Keratinocyte (primary cell): ENCODE data around the gene NRSN2. TPM values are rescaled to one million over a fixed set of nuclear protein-coding genes. Genes with fewer than 3 reads are reported as not detected.
A peak's percentile ranks its signal among the peaks of the same experiment; 100 is the strongest.

Experiments
- DNase-seq: peaks from one replicate; pipeline ENCODE4 v3.0.0-alpha.2; 2011; ENCODE audit warnings: low read depth, missing footprints, low spot score
- FAIRE-seq: peaks from 2 replicates; lab custom pipeline; 2011; peaks lifted over from hg19 to GRCh38; lab: Jason Lieb, UNC
- H2AFZ ChIP-seq: 2 replicates; pipeline ENCODE4 v1.6.0; 2012; ENCODE audit warnings: low read length, control low read depth, inconsistent platforms; ENCODE audit not compliant: control insufficient read depth
- H3K27ac ChIP-seq: 2 replicates; pipeline ENCODE4 v1.5.1; 2011; ENCODE audit warnings: low read length; ENCODE audit not compliant: control insufficient read depth, insufficient read depth
- H3K27me3 ChIP-seq: 3 replicates; pipeline ENCODE4 v1.6.0; 2011; ENCODE audit warnings: low read length; ENCODE audit not compliant: control insufficient read depth, insufficient read depth; ENCODE audit errors: extremely low read depth
- H3K36me3 ChIP-seq, 2 experiments: 2 replicates in 1 of 2; 3 replicates in 1 of 2; pipeline ENCODE4 v1.5.1; 2011; ENCODE audit warnings: low read length in 2 of 2, mild to moderate bottlenecking in 1 of 2; ENCODE audit not compliant: control insufficient read depth in 2 of 2, insufficient read depth in 2 of 2; ENCODE audit errors: extremely low read depth in 1 of 2
- H3K4me1 ChIP-seq: 3 replicates; pipeline ENCODE4 v1.5.1; 2011; ENCODE audit warnings: low read length; ENCODE audit not compliant: control insufficient read depth, insufficient read depth; ENCODE audit errors: extremely low read depth
- H3K4me2 ChIP-seq: 3 replicates; pipeline ENCODE4 v1.6.0; 2011; ENCODE audit warnings: low read depth, low read length; ENCODE audit not compliant: control insufficient read depth, insufficient read depth; ENCODE audit errors: extremely low read depth
- H3K4me3 ChIP-seq, 3 experiments: fragments of 200-600 bp in 1 of 3; sonication (generic) in 1 of 3; 2 replicates in 2 of 3; 3 replicates in 1 of 3; pipeline ENCODE4 v1.5.1; 2011 to 2016; ENCODE audit warnings: low read length in 3 of 3, mild to moderate bottlenecking in 3 of 3, control low read depth in 2 of 3, inconsistent platforms in 1 of 3, low read depth in 1 of 3, mixed read lengths in 1 of 3, mixed run types in 1 of 3, moderate library complexity in 1 of 3; ENCODE audit not compliant: control insufficient read depth in 2 of 3, insufficient read depth in 2 of 3; ENCODE audit errors: extremely low read depth in 1 of 3
- H3K79me2 ChIP-seq: 2 replicates; pipeline ENCODE4 v1.6.0; 2012; ENCODE audit warnings: low read length; ENCODE audit not compliant: control insufficient read depth, insufficient read depth
- H3K9ac ChIP-seq: 3 replicates; pipeline ENCODE4 v1.6.0; 2011; ENCODE audit warnings: low read length; ENCODE audit not compliant: control insufficient read depth, insufficient read depth; ENCODE audit errors: extremely low read depth
- H3K9me1 ChIP-seq: 3 replicates; pipeline ENCODE4 v1.6.0; 2011; ENCODE audit warnings: low read length; ENCODE audit not compliant: control insufficient read depth, insufficient read depth; ENCODE audit errors: extremely low read depth
- H3K9me3 ChIP-seq: 2 replicates; pipeline ENCODE4 v1.5.1; 2012; ENCODE audit warnings: low read depth, low read length; ENCODE audit not compliant: control insufficient read depth
- H4K20me1 ChIP-seq: 3 replicates; pipeline ENCODE4 v1.6.0; 2011; ENCODE audit warnings: low read length; ENCODE audit not compliant: control insufficient read depth, insufficient read depth; ENCODE audit errors: extremely low read depth
- EZH2 ChIP-seq: IDR thresholded peaks from one replicate; pipeline ENCODE4 v1.6.1; 2012; ENCODE audit warnings: inconsistent platforms, mild to moderate bottlenecking, low read length, moderate library complexity
- dilution Hi-C: fragments of 300-500 bp; cut with MboI; formaldehyde crosslinking; loops from one replicate; pipeline ENCODE4 v1.7.0; 2020; ENCODE audit warnings: low sequenced_read_pairs; ENCODE audit not compliant: extremely low pct_ligation_motif_present
- polyA plus RNA-seq, 5 experiments: library from polyadenylated mRNA; depleted of rRNA in 3 of 5; stranded (reverse) in 3 of 5; stranded (forward) in 1 of 5; unstranded in 1 of 5; fragments of >200 nt; gene quantifications; 1 replicate in 1 of 5; 2 replicates in 3 of 5; 3 replicates in 1 of 5; pipeline versions ENCODE4 v1.2.1 to v1.2.3, GENCODE V29; 2011 to 2012; ENCODE audit warnings: missing spikeins in 2 of 5, low read depth in 1 of 5, low replicate concordance in 1 of 5
- TF ChIP-seq, protein P1 (sequence below), 3 experiments: IDR thresholded peaks in 1 of 3; conservative IDR thresholded peaks in 1 of 3; optimal IDR thresholded peaks in 1 of 3; 2 replicates in 2 of 3; 3 replicates in 1 of 3; pipeline versions ENCODE3 to v1.5.1; 2011; ENCODE audit warnings: low read length in 3 of 3, mild to moderate bottlenecking in 3 of 3, moderate library complexity in 2 of 3, control low read depth in 1 of 3, inconsistent platforms in 1 of 3; ENCODE audit not compliant: insufficient read depth in 2 of 3; ENCODE audit errors: extremely low read depth in 1 of 3

Gene NRSN2
- polyA plus RNA-seq, 1 donor (not counting 4 experiments of a cell fraction or from before 2014, with no cell fraction given) = 10.4 TPM

DNA sequence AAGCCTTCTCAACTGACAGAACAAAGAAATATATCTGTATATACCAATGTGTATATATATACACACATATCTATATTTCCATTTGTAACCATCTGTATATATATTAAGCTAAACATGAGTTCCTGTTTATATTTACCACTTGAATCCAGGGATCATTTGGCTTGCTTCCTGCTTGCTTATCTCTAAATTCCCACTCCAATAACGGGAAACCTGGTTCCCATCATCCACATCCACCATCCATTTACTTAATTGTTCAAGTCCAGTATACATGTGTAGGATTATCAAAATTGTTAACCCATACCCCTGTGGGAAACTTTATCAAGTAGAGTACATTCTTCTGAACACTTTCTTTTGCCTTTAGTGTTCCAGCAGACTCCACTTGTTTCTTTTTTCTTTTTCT lies 34.0 kb upstream of the NRSN2 start:
- dilution Hi-C loops = no loop called here
- FAIRE-seq = no peak
- no peak for TF ChIP-seq EZH2
- TF ChIP-seq, protein P1, sequence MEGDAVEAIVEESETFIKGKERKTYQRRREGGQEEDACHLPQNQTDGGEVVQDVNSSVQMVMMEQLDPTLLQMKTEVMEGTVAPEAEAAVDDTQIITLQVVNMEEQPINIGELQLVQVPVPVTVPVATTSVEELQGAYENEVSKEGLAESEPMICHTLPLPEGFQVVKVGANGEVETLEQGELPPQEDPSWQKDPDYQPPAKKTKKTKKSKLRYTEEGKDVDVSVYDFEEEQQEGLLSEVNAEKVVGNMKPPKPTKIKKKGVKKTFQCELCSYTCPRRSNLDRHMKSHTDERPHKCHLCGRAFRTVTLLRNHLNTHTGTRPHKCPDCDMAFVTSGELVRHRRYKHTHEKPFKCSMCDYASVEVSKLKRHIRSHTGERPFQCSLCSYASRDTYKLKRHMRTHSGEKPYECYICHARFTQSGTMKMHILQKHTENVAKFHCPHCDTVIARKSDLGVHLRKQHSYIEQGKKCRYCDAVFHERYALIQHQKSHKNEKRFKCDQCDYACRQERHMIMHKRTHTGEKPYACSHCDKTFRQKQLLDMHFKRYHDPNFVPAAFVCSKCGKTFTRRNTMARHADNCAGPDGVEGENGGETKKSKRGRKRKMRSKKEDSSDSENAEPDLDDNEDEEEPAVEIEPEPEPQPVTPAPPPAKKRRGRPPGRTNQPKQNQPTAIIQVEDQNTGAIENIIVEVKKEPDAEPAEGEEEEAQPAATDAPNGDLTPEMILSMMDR (optimal IDR thresholded peaks at IDR 0.05 in 1 of 3, IDR thresholded peaks at IDR 0.05 in 1 of 3, conservative IDR thresholded peaks at IDR 0.05 in 1 of 3; ENCODE audit: extremely low read depth in 1 of 3, insufficient read depth in 2 of 3, low read length in 3 of 3) = no peak

DNA sequence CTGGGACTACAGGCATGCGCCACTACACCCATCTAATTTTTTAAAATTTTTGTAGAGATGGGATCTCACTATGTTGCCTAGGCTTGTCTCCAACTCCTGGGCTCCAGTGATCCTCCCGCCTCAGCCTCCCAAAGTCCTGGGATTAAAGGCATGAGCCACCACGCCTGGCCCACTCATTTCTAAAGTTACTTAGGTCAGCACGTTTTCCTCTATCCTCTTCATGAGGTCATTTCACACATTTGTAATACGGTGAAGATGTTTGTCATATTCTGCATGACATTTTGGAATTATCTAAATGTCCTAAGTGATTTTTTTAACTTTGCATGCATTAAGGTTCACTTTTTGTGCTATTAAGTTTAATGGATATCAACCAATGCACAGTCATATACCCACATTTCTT lies 33.5 kb upstream of the NRSN2 start:
- Histone ChIP-seq H3K4me3 (no peak overlapping the region), H3K36me3 (no peaks in the 10 kb centered on the region), H2AFZ (no peak overlapping the region), H3K9me3 (no peaks in the 10 kb centered on the region), H3K9me1 (peaks cover 4% of the 10 kb centered on the region), H3K4me2 (no peak overlapping the region), H3K9ac (no peak overlapping the region), H3K4me1 (peaks cover 47% of the 10 kb centered on the region), H3K27ac (peak overlapping the region; percentile 62), H3K27me3 (no peaks in the 10 kb centered on the region), H4K20me1 (peaks cover 2% of the 10 kb centered on the region), H3K79me2 (no peaks in the 10 kb centered on the region)
- FAIRE-seq (peak; percentile 23), DNase-seq (no peak)
- dilution Hi-C loops = no loop called here
- TF ChIP-seq, protein P1 (optimal IDR thresholded peaks at IDR 0.05 in 1 of 3, IDR thresholded peaks at IDR 0.05 in 1 of 3, conservative IDR thresholded peaks at IDR 0.05 in 1 of 3; ENCODE audit: extremely low read depth in 1 of 3, insufficient read depth in 2 of 3, low read length in 3 of 3) = no peak
- TF ChIP-seq EZH2 = no peak

More for the DNA sequence above, 34.0 kb upstream of the NRSN2 start:
- Histone ChIP-seq H3K4me1 (peaks cover 52% of the 10 kb centered on the region), H3K27me3 (no peaks in the 10 kb centered on the region), H3K9me3 (peaks cover 2% of the 10 kb centered on the region), H2AFZ (no peak overlapping the region), H3K9me1 (peaks cover 4% of the 10 kb centered on the region), H3K9ac (no peak overlapping the region), H3K27ac (peak overlapping the region; percentile 62), H3K79me2 (no peaks in the 10 kb centered on the region), H3K4me3 (no peak overlapping the region), H3K36me3 (no peaks in the 10 kb centered on the region), H3K4me2 (no peak overlapping the region), H4K20me1 (peaks cover 2% of the 10 kb centered on the region)
- no peak for DNase-seq
